ENCODE results near the gene CMPK1. TPM values are rescaled to one million over a fixed set of nuclear protein-coding genes. Genes with fewer than 3 reads are reported as not detected.

Gene CMPK1
- total RNA-seq, 1 experiment from 2014 or later: 36.3 TPM

DNA sequence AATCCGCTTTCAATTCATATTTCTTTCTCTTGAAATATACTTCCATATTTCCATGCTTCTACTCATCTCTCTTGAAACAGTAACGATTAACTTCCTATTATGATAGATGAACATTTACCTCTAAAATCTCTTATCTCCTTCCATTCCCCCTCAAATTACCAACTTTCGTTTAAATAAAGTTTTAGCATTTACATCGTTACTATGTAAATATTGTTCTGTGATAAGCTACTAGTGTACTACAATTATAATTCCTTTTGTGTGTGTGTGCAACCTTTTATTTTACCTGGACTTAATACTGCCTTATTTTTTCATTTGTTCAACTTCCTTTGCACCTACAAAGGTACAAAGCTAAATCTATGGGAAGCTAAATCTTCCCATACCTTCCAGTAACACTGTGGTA is 87.0 kb downstream of the CMPK1 start:
- ChIA-PET CTCF (interaction anchor here (1.1 to 8.7 kb wide), 3 partner anchors 12 to 32 kb away, joined by 6 to 109 read pairs (median 18); partner anchors contain the start of gene FOXD2), POLR2A (no interaction called here)
- H3K9me3 Mint-ChIP-seq: no peaks in the 10 kb centered on the region
- ATAC-seq (no peak), DNase-seq (ENCODE audit: low spot score) (no peak)
- H3K36me3 Mint-ChIP-seq: no peaks in the 10 kb centered on the region
- no peak overlapping the region for H3K4me3 Mint-ChIP-seq
- H3K27me3 Mint-ChIP-seq (ENCODE audit: low read depth): peaks cover 89% of the 10 kb centered on the region
- peaks cover 19% of the 10 kb centered on the region for H3K4me1 Mint-ChIP-seq
- no peak overlapping the region for H3K27ac Mint-ChIP-seq
- no peak for TF ChIP-seq NR1H2 (CRISPR knock-in tag; IDR thresholded peaks at IDR 0.05)
- TF ChIP-seq, protein P1, sequence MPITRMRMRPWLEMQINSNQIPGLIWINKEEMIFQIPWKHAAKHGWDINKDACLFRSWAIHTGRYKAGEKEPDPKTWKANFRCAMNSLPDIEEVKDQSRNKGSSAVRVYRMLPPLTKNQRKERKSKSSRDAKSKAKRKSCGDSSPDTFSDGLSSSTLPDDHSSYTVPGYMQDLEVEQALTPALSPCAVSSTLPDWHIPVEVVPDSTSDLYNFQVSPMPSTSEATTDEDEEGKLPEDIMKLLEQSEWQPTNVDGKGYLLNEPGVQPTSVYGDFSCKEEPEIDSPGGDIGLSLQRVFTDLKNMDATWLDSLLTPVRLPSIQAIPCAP (CRISPR knock-in tag; IDR thresholded peaks at IDR 0.05): no peak
- TF ChIP-seq NR3C1 (CRISPR knock-in tag; conservative IDR thresholded peaks at IDR 0.05; ENCODE audit: low read depth): no peak
- TF ChIP-seq, protein P2, sequence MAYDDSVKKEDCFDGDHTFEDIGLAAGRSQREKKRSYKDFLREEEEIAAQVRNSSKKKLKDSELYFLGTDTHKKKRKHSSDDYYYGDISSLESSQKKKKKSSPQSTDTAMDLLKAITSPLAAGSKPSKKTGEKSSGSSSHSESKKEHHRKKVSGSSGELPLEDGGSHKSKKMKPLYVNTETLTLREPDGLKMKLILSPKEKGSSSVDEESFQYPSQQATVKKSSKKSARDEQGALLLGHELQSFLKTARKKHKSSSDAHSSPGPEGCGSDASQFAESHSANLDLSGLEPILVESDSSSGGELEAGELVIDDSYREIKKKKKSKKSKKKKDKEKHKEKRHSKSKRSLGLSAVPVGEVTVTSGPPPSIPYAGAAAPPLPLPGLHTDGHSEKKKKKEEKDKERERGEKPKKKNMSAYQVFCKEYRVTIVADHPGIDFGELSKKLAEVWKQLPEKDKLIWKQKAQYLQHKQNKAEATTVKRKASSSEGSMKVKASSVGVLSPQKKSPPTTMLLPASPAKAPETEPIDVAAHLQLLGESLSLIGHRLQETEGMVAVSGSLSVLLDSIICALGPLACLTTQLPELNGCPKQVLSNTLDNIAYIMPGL (CRISPR knock-in tag; IDR thresholded peaks at IDR 0.05): no peak
- TF ChIP-seq ETV6 (CRISPR knock-in tag; IDR thresholded peaks at IDR 0.05): no peak
- TF ChIP-seq PRRX2 (CRISPR knock-in tag; IDR thresholded peaks at IDR 0.05): no peak
- TF ChIP-seq NFE2L1 (CRISPR knock-in tag; IDR thresholded peaks at IDR 0.05): no peak
- no peak for TF ChIP-seq JAZF1 (CRISPR knock-in tag; IDR thresholded peaks at IDR 0.05)
- TF ChIP-seq OVOL2 (CRISPR knock-in tag; IDR thresholded peaks at IDR 0.05; ENCODE audit: borderline replicate concordance): no peak
- no peak for TF ChIP-seq JUN (CRISPR knock-in tag; IDR thresholded peaks at IDR 0.05)

DNA sequence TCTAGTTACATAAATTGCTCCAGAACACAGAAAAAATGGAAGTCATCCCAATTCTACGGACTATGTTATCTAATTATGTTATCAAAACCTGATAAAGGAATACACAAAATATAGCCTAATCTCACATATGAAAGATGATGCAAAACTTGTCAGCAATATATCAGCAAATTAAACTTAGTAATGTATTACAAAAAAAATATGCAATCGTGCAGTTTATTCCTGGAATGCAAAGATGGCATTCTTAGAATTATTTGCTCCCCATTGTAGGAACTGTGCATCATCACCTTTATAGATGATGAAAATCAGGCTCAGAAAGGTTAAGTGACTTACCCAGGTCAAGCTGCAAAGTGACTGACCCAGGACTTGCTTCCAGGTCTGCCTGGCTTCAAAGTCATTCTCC is 90.3 kb downstream of the CMPK1 start:
- no peaks in the 10 kb centered on the region for H3K36me3 Mint-ChIP-seq
- ATAC-seq: no peak

More for the DNA sequence above, 90.3 kb downstream of the CMPK1 start:
- Mint-ChIP-seq H3K27ac (no peak overlapping the region), H3K4me3 (no peak overlapping the region), H3K4me1 (peaks cover 11% of the 10 kb centered on the region), H3K9me3 (no peaks in the 10 kb centered on the region), H3K27me3 (ENCODE audit: low read depth) (peaks cover 93% of the 10 kb centered on the region)
- ChIA-PET CTCF (interaction anchor here (1.0 to 8.7 kb wide), 14 partner anchors 8 to 331 kb away, joined by 3 to 109 read pairs (median 5); partner anchors contain the start of gene FOXD2), POLR2A (no interaction called here)
- TF ChIP-seq, protein P3, sequence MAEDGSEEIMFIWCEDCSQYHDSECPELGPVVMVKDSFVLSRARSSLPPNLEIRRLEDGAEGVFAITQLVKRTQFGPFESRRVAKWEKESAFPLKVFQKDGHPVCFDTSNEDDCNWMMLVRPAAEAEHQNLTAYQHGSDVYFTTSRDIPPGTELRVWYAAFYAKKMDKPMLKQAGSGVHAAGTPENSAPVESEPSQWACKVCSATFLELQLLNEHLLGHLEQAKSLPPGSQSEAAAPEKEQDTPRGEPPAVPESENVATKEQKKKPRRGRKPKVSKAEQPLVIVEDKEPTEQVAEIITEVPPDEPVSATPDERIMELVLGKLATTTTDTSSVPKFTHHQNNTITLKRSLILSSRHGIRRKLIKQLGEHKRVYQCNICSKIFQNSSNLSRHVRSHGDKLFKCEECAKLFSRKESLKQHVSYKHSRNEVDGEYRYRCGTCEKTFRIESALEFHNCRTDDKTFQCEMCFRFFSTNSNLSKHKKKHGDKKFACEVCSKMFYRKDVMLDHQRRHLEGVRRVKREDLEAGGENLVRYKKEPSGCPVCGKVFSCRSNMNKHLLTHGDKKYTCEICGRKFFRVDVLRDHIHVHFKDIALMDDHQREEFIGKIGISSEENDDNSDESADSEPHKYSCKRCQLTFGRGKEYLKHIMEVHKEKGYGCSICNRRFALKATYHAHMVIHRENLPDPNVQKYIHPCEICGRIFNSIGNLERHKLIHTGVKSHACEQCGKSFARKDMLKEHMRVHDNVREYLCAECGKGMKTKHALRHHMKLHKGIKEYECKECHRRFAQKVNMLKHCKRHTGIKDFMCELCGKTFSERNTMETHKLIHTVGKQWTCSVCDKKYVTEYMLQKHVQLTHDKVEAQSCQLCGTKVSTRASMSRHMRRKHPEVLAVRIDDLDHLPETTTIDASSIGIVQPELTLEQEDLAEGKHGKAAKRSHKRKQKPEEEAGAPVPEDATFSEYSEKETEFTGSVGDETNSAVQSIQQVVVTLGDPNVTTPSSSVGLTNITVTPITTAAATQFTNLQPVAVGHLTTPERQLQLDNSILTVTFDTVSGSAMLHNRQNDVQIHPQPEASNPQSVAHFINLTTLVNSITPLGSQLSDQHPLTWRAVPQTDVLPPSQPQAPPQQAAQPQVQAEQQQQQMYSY (CRISPR knock-in tag; IDR thresholded peaks at IDR 0.05): no peak
- TF ChIP-seq ZNF317 (CRISPR knock-in tag; IDR thresholded peaks at IDR 0.05; ENCODE audit: borderline replicate concordance, low read depth): no peak
- no peak for TF ChIP-seq TEAD1 (CRISPR knock-in tag; IDR thresholded peaks at IDR 0.05)
- TF ChIP-seq PRRX2 (CRISPR knock-in tag; IDR thresholded peaks at IDR 0.05): no peak
- TF ChIP-seq, protein P4, sequence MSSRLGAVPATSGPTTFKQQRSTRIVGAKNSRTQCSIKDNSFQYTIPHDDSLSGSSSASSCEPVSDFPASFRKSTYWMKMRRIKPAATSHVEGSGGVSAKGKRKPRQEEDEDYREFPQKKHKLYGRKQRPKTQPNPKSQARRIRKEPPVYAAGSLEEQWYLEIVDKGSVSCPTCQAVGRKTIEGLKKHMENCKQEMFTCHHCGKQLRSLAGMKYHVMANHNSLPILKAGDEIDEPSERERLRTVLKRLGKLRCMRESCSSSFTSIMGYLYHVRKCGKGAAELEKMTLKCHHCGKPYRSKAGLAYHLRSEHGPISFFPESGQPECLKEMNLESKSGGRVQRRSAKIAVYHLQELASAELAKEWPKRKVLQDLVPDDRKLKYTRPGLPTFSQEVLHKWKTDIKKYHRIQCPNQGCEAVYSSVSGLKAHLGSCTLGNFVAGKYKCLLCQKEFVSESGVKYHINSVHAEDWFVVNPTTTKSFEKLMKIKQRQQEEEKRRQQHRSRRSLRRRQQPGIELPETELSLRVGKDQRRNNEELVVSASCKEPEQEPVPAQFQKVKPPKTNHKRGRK (CRISPR knock-in tag; IDR thresholded peaks at IDR 0.05; ENCODE audit: borderline replicate concordance): no peak
- DNase-seq (ENCODE audit: low spot score): no peak

Data from WTC11 (cell line).